IMR-90 (cell line): ENCODE data around the gene TRAF3IP1.

Experiments used
- CTCF ChIP-seq: conservative IDR thresholded peaks from 2 replicates; pipeline ENCODE4 v1.5.1; 2012; ENCODE audit warnings: mild to moderate bottlenecking, low read depth, low read length, improper control_type of control experiment
- ELK1 ChIP-seq: fragments of 150-350 bp; IDR thresholded peaks from 2 replicates; pipeline ENCODE4 v1.6.1; 2016; ENCODE audit warnings: low read depth, mild to moderate bottlenecking, low read length, moderate library complexity, borderline replicate concordance
- MXI1 ChIP-seq: IDR thresholded peaks from 2 replicates; pipeline ENCODE4 v1.6.1; 2012; ENCODE audit warnings: low read depth, mild to moderate bottlenecking, low read length, moderate library complexity, borderline replicate concordance
- POLR2A ChIP-seq: IDR thresholded peaks from 2 replicates; pipeline ENCODE4 v1.6.1; 2012; ENCODE audit warnings: mild to moderate bottlenecking, low read depth, low read length
- RAD21 ChIP-seq: IDR thresholded peaks from 2 replicates; pipeline ENCODE4 v1.6.1; 2012; ENCODE audit warnings: low read length, improper control_type of control experiment
- RFX5 ChIP-seq: IDR thresholded peaks from 2 replicates; pipeline ENCODE4 v1.8.0; 2012; ENCODE audit warnings: low read depth, mild to moderate bottlenecking, low read length, moderate library complexity
- SMC3 ChIP-seq: fragments of 150-350 bp; IDR thresholded peaks from 2 replicates; pipeline ENCODE4 v1.6.1; 2016; ENCODE audit warnings: low read depth, mild to moderate bottlenecking, antibody characterized with exemption, low read length, moderate library complexity
- USF2 ChIP-seq: fragments of 150-350 bp; IDR thresholded peaks from 2 replicates; pipeline ENCODE4 v1.6.1; 2017; ENCODE audit warnings: mild to moderate bottlenecking, antibody characterized with exemption, low read length, low read depth

GRCh38 chr2:238344035-238344434 lies 23.7 kb downstream of the TRAF3IP1 start:
- TF ChIP-seq ELK1 (no peak), RFX5 (no peak), POLR2A (no peak), CTCF (no peak), SMC3 (no peak), USF2 (no peak), RAD21 (no peak), MXI1 (no peak)
